Peyer's patch (tissue), 4 donors: Measurements from ENCODE around the gene PRSS33. TPM values are rescaled to one million over a fixed set of nuclear protein-coding genes. Genes with fewer than 3 reads are reported as not detected.

Experiments used
- DNase-seq, 3 donors: peaks; one replicate each; pipeline ENCODE4 v3.0.0-alpha.2; 2017 to 2019
- H3K27ac ChIP-seq, 4 donors: fragments of 200-600 bp; sonication (generic); one replicate each; pipeline ENCODE4 v1.5.1; 2016 to 2019
- H3K27me3 ChIP-seq, 2 donors: fragments of 200-600 bp; sonication (generic); one replicate each; pipeline ENCODE4 v1.5.1; 2019
- H3K36me3 ChIP-seq, 3 donors: fragments of 200-600 bp; sonication (generic); one replicate each; pipeline ENCODE4 v1.5.1; 2016 to 2019
- H3K4me1 ChIP-seq, 4 donors: fragments of 200-600 bp; sonication (generic); one replicate each; pipeline ENCODE4 v1.5.1; 2016 to 2019
- H3K4me3 ChIP-seq, 4 donors: fragments of 200-600 bp; sonication (generic); 1 replicate in 3 of 4; 2 replicates in 1 of 4; pipeline ENCODE4 v1.5.1; 2016 to 2019; ENCODE audit warnings: mild to moderate bottlenecking in 1 of 4
- H3K9me3 ChIP-seq, 4 donors: fragments of 200-600 bp; sonication (generic); one replicate each; pipeline ENCODE4 v1.5.1; 2016 to 2019; ENCODE audit warnings: mild to moderate bottlenecking in 1 of 4
- POLR2A ChIP-seq, 2 donors: fragments of 450-650 bp; IDR thresholded peaks; one replicate each; pipeline ENCODE4 v1.5.1; 2017; ENCODE audit warnings: antibody characterized with exemption in 2 of 2, mild to moderate bottlenecking in 2 of 2, moderate library complexity in 2 of 2
- total RNA-seq, 4 donors: library from RNA; depleted of rRNA; stranded (reverse); fragments of >200 nt; gene quantifications; one replicate each; pipeline ENCODE4 v1.1.0, GENCODE V29; 2016
- TF ChIP-seq, protein P1 (sequence below), 6 experiments: fragments of 450-650 bp in 4 of 6; fragments of 200-600 bp in 2 of 6; sonication (generic) in 1 of 6; IDR thresholded peaks; one replicate each; pipeline ENCODE4 v1.5.1; 2017 to 2019; ENCODE audit warnings: antibody characterized with exemption in 6 of 6, mild to moderate bottlenecking in 3 of 6, moderate library complexity in 1 of 6

PRSS33 gene
- total RNA-seq, 4 donors from 2014 or later = not detected

DNA sequence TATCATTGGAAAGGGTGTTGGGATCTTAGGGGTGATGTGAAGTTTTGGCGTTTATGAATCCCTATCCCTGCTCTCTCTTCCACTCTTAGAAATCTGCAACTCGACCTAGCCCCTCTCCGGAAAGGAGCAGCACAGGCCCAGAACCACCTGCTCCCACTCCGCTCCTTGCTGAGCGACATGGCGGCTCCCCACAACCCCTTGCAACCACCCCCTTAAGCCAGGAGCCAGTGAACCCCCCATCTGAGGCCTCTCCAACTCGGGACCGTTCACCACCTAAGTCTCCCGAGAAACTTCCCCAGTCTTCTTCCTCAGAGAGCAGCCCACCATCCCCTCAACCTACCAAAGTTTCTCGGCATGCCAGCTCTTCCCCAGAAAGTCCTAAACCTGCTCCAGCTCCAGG lies 25.9 kb downstream of the PRSS33 start:
- peaks cover 0 to 100% (median 2%) of the 10 kb centered on the region in 3 donors for H3K36me3 ChIP-seq
- H3K4me1 ChIP-seq = peaks cover 0 to 22% (median under 1%) of the 10 kb centered on the region in 4 donors
- H3K27me3 ChIP-seq = no peaks in the 10 kb centered on the region
- no peak overlapping the region for H3K27ac ChIP-seq
- peak in 1 of 3 donors; percentile 21 for DNase-seq
- no peak overlapping the region for H3K4me3 ChIP-seq
- no peaks in the 10 kb centered on the region for H3K9me3 ChIP-seq
- TF ChIP-seq, protein P1, sequence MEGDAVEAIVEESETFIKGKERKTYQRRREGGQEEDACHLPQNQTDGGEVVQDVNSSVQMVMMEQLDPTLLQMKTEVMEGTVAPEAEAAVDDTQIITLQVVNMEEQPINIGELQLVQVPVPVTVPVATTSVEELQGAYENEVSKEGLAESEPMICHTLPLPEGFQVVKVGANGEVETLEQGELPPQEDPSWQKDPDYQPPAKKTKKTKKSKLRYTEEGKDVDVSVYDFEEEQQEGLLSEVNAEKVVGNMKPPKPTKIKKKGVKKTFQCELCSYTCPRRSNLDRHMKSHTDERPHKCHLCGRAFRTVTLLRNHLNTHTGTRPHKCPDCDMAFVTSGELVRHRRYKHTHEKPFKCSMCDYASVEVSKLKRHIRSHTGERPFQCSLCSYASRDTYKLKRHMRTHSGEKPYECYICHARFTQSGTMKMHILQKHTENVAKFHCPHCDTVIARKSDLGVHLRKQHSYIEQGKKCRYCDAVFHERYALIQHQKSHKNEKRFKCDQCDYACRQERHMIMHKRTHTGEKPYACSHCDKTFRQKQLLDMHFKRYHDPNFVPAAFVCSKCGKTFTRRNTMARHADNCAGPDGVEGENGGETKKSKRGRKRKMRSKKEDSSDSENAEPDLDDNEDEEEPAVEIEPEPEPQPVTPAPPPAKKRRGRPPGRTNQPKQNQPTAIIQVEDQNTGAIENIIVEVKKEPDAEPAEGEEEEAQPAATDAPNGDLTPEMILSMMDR (IDR thresholded peaks at IDR 0.05) = no peak
- TF ChIP-seq POLR2A (IDR thresholded peaks at IDR 0.05) = no peak

DNA sequence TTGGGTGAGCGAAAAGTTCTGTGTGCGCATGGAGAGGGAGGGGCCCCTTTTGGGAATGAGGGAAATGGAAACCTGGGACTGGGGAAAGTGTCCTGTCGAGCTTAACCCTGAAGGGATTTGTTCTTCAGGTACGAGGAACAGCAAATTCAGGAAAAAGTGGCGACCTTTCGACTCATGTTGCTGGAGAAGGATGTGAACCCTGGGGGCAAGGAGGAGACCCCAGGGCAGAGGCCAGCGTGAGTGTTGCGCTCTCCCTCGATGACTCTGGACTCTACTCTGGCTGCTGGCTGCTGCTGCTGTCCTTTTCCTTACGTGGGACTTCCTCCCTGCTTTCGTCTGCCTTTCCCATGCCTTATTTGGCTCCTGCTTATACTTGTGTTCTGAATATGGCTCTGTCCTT lies 30.0 kb downstream of the PRSS33 start:
- Histone ChIP-seq H3K4me1 (peaks cover 0 to 47% (median 20%) of the 10 kb centered on the region in 4 donors), H3K27ac (no peak overlapping the region), H3K27me3 (no peaks in the 10 kb centered on the region), H3K9me3 (no peaks in the 10 kb centered on the region), H3K4me3 (no peak overlapping the region), H3K36me3 (peaks cover 0 to 63% (median 2%) of the 10 kb centered on the region in 3 donors)
- DNase-seq = peak in 1 of 3 donors; percentile 34
- TF ChIP-seq, protein P1 (IDR thresholded peaks at IDR 0.05) = no peak
- no peak for TF ChIP-seq POLR2A (IDR thresholded peaks at IDR 0.05)

DNA sequence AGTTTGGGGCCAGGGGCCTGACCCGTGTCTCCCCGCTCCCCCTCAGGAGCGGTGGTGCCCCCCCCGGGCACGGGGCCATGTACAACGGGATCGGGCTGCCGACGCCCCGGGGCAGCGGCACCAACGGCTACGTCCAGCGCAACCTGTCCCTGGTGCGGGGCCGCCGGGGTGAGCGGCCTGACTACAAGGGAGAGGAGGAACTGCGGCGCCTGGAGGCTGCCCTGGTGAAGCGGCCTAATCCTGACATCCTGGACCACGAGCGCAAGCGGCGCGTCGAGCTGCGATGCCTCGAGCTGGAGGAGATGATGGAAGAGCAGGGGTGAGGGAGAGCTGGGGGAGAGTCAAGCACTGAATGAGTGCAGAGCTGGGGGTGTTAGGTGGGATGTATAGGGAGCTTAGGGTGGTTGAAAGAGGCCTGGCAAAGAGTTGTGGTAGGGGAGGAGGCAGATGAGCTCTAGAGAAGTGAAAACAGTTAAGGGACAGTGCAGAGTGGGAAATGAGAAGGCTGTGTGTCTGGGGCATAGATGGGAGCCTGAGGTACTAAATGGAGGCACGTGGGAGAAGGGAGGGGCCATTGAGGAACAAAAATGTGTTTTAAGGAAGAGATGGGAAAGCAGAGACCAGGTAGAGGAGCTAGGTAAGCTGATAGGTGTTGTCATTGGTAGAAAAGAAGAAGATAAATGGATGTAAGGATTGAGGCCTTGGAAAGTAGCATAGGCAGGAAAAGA lies 30.9 kb downstream of the PRSS33 start:
- DNase-seq = peak in 1 of 3 donors; percentile 49
- no peak overlapping the region for H3K27ac ChIP-seq
- no peaks in the 10 kb centered on the region for H3K9me3 ChIP-seq
- no peak overlapping the region for H3K4me3 ChIP-seq
- TF ChIP-seq, protein P1 (IDR thresholded peaks at IDR 0.05) = no peak
- no peak for TF ChIP-seq POLR2A (IDR thresholded peaks at IDR 0.05)
- no peaks in the 10 kb centered on the region for H3K27me3 ChIP-seq
- H3K4me1 ChIP-seq = peaks cover 0 to 53% (median 20%) of the 10 kb centered on the region in 4 donors
- H3K36me3 ChIP-seq = peaks cover 0 to 54% (median 2%) of the 10 kb centered on the region in 3 donors

DNA sequence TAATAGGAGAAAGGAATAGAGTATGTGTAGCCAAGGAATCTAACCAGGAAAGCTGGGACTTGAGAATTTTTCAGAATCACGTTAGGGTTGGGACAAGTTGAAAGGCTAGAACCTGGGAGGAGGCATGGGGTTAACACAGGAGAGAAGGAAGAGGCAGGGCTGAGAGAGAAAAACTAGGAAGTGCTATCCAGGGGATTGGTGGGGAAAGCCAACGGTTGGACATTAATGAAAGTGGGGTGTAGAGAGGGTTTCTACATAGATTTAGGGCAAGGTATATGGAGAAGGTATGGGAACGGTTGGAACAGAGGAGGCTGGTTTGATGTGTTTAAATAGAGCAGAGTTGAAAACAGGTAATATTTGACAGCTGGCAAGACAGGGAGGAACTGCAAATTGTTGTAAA lies 32.2 kb downstream of the PRSS33 start:
- no peak for DNase-seq
- Histone ChIP-seq H3K27me3 (no peaks in the 10 kb centered on the region), H3K27ac (no peak overlapping the region), H3K4me1 (peaks cover 0 to 46% (median 20%) of the 10 kb centered on the region in 4 donors), H3K9me3 (no peaks in the 10 kb centered on the region), H3K36me3 (peaks cover 0 to 41% (median 2%) of the 10 kb centered on the region in 3 donors), H3K4me3 (peak overlapping the region in 3 of 4 donors; percentile 2 to 92 (median 3))
- TF ChIP-seq, protein P1 (IDR thresholded peaks at IDR 0.05) = no peak

DNA sequence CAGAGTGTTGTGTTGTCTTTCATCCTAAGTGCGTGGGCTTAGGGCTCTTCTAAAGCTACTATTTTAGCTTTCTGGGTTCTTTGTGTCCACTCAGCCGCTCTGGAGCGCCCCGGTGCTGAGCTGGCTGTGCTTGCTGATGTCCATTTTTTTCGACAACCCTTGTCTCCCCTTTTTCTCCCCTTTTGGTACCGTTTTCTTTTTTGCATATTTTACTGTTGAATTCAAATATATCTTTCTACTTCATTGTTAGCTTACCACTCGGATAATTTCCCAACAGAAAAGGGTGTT lies 33.7 kb downstream of the PRSS33 start:
- peaks cover 0 to 26% (median 2%) of the 10 kb centered on the region in 3 donors for H3K36me3 ChIP-seq
- peak in 1 of 3 donors; percentile 34 for DNase-seq
- peak overlapping the region; percentile 74 to 98 (median 88) for H3K4me3 ChIP-seq
- H3K27ac ChIP-seq = peak overlapping the region; percentile 99 to 100 (median 100)
- no peaks in the 10 kb centered on the region for H3K9me3 ChIP-seq
- H3K4me1 ChIP-seq = peaks cover 0 to 44% (median 20%) of the 10 kb centered on the region in 4 donors
- no peak for TF ChIP-seq POLR2A (IDR thresholded peaks at IDR 0.05)
- TF ChIP-seq, protein P1 (IDR thresholded peaks at IDR 0.05) = no peak
- no peaks in the 10 kb centered on the region for H3K27me3 ChIP-seq
